ENCODE data around the gene SLC49A3.
A peak's percentile ranks its signal among the peaks of the same experiment; 100 is the strongest.
"Not testable (repeated sequence)": the region's sequence is repeated elsewhere in the genome, so short reads cannot be mapped to it uniquely, and the experiment has no call there.

SLC49A3 gene

DNA sequence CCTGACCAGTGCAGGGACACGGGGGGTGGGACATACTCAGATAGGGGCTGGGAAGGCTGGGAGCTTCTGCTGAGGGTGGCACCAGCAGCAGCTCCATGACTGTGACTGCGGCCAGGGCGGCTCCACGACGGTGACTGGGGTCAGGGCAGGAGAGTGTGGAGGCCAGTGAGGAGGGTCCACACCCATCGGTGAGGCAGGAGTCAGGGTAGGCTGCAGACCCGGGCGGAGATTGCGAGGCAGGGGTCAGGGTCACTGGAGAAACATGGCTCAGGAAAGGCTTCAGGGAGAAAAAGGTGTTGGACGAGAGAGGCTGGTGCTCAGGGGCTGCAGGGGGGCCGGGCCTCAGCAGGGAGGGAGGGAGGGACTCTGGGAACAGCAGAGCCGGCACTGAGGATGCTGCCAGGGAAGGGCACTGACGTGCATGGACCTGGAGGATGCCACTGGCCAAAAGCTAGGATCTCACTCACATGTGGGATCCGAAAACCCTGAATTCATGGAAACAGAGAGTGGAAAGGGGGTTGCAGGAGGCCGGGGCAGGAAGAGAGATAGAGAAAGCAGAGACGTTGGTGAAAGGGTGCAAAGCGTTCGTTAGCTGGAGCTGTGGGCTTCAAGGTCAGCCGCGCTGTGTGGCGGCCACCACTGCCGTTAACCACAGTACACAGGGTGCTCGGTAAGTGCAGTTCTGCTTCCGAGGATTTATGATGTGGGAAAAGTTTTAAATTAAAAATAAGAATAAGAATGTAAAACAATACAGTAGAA lies 36.9 kb downstream of the SLC49A3 start:
- peak in 2 of 14 donors; percentile 64 to 66 for DNase-seq

DNA sequence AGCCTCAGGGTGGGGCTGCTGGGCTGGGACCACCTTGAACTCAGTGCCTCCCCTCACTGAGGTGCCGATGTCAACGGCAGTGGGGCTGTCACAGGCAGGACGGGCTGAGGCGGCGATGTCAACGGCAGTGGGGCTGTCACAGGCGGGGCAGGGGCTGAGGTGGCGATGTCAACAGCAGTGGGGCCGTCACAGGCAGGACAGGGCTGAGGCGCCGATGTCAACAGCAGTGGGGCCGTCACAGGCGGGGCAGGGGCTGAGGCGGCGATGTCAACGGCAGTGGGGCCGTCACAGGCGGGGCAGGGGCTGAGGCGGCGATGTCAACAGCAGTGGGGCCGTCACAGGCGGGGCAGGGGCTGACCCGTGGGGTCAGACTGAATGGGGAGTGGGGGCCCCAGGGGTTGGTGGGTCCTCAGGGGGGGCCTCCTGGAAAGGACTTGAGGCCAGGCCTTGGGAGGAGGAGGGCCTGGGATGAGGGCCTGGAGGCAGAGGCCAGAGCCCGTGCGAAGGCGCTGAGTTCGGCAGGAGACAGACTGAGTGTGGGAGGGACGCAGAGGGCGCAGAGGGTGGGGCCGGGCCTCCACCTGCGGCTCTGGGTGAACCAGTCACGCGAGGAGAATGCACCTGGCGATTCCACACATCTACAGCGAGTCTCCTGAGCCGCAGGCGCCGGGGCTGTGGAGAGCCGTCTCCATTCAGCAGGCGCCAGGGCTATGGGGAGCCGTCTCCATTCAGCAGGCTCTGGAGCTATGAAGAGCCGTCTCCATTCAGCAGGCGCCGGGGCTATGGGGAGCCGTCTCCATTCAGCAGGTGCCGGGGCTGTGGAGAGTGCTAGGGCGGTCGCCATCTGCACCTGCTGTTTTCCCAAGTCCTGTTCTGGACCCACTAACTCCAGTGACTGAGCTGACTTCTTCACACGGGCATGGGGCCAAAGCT lies 37.7 kb downstream of the SLC49A3 start:
- peak in 11 of 14 donors; percentile 47 to 83 (median 66) for DNase-seq

DNA sequence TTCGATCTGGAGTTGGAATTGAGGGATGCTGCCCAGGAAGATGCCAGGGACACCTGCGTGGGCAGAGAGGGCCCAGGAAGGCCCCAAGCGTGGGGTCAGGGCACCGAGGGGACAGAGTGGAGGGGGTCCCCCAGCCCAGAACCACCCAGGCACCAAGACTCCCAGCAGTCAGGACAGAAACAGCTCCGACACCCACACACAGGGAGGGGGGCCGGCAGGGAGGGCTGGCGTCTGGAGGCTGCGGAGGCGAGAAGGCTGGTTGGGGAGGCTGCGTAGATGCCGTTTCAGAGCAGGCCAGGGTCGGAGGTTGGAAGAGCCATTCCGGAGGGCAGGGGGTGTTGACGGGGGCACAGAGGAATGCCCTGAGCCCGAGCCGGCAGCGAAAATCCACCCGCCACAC lies 38.5 kb downstream of the SLC49A3 start:
- no peak for DNase-seq

DNA sequence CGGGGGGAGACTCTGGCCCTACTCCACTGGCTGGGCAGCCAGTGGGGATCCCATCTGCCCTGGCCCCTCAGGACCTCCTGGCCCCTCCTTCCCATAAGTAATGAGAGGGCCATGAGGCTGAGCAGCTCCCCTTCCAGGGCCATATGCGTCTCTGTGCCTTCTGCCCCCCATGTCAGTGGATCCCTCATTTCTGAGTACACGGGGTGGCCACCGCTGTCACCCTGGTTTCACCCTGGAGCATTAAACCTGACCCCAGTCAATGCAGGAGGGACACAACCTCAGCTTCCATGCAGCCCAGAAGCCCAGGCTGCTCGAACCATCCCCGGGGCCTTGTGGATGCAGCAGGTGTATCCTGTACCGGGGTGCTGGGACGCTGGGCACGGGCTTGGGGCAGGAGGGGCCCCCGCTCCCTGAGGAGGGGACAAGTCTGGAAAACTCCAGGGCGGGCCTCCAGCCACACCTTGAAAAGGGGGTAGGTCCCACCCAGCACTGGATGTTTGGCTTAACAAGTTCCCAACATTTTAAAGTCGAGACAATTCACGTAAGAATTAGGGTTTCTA lies 39.1 kb downstream of the SLC49A3 start:
- DNase-seq, result no peak

DNA sequence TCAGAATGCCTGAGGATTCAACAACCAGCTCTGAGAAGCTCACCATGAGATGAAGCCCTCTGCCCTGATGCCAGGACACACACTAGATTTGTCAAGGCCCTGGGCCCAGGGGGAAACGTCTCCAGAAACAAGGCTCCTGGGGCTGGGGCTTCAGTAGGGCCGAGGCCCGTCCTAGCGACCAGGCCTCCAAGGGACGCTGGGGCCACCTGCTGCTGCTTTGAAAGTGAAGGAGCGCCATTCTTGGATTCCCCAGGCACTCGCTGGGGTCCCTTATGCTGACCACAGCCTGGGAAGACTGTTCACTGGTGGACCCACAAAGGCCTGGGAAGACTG lies 39.7 kb downstream of the SLC49A3 start:
- no peak for DNase-seq

DNA sequence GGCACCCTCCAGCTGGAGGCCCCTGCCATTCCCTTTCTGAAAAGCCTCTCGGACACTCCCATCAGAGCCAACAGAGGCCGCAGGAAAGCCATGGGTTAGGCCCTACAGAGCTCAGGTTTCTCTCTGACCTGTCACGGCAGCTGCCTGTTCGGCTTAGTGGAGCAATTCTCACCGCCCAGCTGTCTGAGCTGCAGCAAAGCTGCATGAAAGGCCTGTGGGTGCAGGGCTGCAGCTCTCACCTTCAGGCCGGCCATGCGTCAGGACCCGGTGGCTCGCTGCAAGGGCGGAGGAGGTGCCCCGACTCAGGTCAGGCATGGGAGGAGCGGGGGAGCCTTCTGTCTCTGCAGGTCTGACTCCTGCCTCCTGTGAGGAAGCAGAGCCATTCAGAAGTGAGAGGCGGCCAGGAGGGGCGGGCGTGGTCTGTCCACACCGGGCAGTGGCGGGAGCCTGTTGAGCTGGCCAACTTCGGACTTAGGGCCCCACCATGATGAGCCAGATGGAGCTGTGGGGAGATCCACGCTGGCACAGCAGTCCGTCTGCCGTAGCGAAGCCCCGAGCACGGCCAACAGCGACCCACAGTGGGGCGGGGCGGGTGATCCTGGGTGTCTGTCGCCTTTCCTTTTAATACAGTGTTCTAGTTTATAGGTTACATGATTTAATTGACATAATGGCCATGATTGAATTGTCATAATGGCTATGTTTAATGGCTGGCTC lies 40.2 kb downstream of the SLC49A3 start:
- DNase-seq, result no peak

DNA sequence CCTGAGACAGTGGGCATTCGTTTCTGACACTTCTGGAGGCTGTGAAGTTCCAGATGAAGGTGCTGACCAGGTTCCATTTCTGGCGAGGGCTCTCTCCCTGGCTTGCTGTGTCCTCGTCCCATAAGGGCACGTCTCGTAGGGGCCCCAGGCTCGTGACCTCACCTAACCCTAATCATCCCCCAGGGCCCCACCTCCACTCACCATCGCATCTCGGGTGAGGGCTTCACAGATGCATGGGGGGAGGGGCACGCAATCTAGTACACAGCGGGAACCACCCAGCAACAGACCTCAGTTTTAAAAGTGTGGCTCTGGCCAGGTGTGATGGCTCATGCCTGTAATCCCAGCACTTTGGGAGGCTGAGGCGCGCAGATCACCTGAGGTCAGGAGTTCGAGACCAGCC lies 41.5 kb downstream of the SLC49A3 start:
- DNase-seq, result no peak

DNA sequence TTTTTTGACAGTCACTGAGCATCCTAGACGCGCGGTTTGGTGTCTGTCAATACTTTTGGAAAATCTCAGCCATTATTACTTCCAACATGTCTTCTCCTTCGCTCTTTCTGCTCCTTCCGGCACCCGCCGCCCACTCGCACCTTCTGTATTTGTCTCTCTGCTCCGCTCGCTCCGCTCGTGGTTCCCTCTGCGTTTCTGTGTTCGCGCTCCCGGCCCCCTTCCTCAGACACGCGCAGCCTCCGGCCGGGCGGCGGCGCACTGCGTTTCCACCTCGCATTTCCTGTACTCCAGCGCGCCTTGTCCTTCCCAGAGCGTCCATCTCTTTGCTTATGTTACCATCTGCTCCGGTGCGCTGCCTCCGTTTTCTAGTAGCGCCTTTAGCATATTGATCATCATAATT lies 42.5 kb downstream of the SLC49A3 start:
- no peak for DNase-seq

DNA sequence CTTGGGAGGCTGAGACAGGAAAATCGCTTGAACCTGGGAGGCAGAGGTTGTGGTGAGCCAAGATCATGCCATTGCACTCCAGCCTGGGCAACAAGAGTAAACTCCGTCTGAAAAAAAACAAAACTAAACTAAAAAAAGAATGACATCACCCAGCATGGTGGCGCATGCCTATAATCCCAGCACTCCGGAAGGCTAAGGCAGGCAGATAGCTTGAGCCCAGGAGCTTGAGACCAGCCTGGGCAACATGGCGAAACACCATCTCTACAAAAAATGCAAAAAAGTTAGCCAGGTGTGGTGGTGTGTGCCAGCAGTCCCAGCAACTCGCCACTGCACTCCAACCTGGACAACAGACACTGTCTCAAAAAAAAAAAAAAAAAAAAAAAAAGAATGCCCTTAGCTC lies 46.6 kb downstream of the SLC49A3 start:
- not testable (repeated sequence) for DNase-seq

DNA sequence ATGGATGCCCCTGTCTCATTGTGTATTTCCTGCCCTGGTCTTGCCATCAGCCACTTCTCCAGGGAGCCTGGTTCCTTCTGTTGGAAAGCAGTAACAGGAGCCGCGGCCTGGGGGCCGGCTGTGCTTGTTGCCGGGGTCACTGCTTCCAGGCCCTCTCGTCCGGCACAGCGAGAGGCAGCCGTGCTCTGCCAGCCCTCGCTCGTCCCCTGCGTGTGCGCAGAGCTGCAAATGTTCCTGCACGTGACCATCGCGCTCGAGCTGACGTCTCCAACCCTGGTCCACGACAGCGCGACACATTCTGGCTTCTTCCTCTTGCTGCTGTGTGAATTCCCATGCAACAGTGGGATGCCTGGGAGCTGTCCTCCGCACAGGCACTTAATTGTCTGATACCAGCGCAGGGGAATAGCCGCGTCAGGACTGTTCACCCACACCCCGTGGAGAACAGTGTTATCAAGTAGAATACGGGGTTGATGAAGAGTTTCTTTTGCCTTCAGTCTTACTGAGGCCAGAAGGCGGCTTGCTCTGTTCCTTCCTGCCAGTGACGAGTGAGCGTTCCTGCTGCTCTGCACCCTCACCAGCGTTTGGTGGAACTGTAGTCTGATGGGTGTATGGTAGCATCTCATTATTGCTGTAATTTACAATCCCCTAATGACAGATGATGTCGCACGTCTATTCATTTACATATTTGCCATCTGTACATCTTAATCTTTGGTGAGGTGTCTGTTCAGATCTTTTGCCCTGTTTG lies 51.2 kb downstream of the SLC49A3 start:
- DNase-seq, result peak in 3 of 14 donors; percentile 18 to 72 (median 19)

DNA sequence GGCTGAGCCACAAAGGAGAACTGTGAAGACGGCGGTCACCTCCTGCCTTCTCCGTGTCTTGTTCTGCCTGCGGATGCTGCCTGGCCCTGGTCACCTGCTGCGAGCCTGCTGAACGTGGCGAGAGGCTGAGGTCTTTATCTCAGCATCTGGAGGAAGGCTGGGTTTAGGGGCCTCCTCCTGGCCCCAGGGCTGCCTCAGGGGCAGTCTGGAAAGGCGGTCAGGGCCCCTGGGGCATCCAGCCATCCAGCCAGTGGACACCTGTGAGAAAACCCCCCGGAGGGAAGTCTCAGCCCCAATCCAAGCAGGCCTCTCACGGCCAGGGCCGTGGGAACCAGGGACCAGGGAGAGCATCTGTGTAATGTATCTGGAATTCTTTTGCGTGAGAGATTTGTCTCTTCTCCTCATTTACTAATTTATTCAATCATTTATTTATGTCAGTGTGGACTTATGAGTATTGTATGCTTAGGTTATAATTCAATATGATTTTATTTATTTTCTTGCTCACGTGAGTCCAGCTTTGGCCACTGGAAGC lies 52.3 kb downstream of the SLC49A3 start:
- no peak for DNase-seq

DNA sequence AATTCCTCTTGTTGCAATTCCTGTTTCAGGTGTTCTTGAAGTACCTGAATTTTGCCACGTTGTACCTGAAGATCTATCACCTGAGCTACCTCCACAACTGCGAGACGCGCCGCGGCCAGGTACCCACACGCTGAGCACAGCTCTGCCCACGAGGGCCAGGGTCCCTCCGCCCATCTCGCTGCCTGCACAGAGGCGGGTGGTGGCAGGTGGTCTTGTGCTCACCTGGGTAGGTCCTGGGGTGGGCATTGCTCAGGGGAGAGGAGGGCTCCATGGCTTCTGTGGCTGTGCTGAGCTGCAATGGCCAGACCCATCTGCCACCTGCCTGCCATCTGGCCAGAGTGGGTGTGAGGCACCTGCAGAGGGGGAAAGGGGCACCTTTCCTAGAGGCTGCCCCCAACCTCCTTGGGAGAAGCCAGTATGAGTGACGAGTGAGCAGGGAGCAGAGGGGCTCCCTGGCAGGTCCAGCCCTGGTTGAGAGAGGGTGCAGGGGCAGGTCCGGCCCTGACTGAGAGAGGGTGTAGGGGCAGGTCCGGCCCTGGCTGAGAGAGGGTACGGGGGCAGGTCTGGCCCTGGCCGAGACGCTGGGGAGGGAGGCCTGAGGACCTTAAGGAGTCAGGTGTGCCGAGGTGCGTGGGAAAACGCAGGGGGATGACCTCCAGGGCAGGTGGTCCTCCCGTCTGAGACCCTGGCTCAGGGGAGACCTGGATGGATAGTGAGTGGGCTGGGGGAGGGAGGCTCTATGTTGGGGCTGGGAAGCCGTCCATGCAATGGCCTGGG lies 52.9 kb downstream of the SLC49A3 start:
- no peak for DNase-seq

DNA sequence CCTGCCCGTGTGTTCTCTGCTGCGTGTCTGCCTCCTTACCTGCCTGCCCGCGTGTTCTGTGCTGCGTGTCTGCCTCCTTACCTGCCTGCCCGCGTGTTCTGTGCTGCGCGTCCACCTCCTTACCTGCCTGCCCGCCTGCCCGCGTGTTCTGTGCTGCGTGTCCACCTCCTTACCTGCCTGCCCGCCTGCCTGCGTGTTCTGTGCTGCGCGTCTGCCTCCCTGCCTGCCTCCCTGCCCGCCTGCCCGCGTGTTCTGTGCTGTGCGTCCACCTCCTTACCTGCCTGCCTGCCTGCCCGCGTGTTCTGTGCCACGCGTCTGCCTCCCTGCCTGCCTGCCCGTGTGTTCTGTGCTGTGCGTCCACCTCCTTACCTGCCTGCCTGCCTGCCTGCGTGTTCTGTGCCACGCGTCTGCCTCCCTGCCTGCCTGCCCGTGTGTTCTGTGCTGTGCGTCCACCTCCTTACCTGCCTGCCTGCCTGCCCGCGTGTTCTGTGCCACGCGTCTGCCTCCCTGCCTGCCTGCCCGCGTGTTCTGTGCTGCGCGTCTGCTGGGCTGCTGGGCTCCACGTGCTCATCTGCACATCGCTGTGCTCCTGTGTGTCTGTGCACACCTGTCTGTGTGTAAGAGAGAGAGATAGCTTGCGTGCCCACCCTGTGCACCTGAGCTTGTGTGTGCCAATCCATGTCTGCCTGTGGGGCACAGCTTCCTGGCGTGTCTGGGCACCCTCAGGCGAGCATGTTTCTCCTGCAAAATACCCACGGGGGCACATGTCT lies 53.7 kb downstream of the SLC49A3 start:
- DNase-seq, result not testable (repeated sequence)

DNA sequence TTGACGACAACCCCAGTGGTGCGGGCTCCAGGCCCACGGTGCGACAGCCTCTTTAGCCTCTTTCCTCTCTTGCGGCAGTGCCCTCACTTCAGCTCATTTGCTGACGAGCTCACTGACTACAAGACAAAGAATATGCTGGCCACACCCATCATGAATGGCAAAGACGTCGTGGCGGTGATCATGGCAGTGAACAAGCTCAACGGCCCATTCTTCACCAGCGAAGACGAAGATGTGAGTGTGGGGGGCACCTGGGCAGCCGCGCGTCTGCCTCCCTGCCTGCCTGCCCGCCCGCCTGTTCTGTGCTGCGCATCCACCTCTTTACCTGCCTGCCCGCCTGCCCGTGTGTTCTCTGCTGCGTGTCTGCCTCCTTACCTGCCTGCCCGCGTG lies 54.4 kb downstream of the SLC49A3 start:
- no peak for DNase-seq

DNA sequence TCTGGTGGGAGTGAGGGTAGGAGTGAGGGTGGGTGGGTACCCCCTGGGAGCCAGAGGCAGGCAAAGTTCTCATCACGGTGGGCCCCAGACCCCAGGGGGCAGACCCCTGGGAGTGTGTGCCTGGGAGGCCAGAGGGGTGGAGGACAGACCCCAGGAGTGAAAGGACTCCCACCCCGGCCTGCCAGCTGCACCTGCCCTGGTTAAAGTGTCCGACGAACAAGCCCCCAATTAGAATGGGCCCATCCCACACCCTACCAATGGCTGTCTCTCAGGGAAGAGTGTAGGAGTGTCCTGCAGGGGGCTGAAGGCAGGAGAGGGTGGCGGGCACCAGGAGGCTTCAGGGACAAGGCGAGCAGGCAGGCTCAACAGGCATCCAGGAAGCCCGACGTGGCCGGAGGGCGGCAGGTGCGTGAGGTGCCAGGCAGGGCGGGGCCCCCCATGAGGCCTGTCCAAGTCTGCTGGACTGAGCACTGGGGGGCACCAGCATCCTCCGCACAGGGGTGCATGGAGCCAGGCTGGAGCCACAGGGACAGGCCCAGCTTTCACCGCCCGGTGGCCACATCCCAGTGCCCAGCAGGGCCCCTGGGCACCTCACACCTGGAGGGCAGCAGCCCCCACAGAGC lies 54.9 kb downstream of the SLC49A3 start:
- no peak for DNase-seq

DNA sequence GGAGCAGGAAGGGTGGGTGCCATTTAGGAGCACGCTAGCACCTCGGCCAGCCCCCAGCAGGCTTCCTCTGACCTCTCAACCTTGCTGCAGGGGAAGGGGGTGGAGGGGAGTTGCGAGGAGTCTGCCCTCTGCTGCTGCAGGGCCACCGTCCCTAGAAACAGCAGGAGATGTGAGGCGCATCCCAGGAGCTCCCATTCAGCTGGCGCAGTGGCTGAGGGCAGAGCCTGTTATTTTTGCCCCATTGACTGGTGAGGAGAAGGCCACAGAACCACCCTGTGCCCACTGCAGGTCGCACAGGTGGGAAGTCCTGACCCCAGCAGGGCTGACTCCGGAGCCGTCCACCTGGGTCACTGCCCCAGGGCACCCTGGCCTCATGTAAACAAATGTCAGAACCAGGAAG lies 55.5 kb downstream of the SLC49A3 start:
- DNase-seq, result no peak

DNA sequence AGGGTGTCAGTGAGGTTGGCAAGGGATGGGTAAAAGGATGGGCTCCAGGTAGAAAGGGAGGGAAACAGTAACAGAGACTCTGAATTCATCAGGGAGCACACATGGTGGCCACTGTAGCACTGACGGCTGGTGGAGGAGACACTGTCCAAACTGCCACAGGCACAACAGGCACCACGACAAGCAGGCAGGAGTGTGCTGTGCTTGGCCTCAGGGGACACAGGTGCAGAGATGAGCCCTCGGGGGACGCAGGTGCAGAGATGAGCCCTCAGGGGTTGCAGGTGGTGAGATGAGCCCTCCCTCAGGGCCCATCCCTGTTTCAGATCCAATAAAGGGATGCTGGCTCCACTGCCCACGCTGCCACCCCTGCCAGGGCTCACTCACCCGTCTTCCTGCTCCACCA lies 56.0 kb downstream of the SLC49A3 start:
- no peak for DNase-seq

DNA sequence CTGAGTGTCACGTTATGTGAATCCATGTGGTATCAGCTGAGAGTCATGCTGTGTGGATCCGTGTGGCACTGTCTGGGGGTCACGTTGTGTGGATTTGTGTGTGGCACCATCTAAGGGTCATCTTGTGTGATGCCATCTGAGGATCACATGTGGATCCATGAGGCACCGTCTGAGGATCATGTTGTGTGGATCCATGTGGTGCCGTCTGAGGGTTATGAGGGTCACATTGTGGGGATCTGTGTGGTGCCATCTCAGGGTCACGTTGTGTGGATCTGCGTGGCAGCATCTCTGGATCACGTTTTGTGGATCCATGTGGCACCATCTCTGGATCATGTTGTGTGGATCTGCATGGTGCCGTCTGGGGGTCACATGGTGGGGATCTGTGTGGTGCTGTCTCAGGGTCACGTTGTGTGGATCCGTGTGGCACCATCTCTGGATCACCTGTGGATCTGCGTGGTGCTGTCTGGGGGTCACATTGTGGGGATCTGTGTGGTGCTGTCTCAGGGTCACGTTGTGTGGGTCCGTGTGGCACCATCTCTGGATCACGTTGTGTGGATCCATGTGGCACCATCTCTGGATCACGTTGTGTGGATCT lies 56.7 kb downstream of the SLC49A3 start:
- DNase-seq, result no peak
